HG02763 (cell line): ENCODE measurements around the gene INPP5E.

Experiments
- ATAC-seq: cut with Tn5 transposase; IDR thresholded peaks from one replicate; pipeline ENCODE4 v1.9.1; 2021; ENCODE audit warnings: mild to moderate bottlenecking, moderate library complexity; ENCODE audit not compliant: unreplicated experiment

Gene INPP5E

GRCh38 chr9:136451221-136451877, 11.7 kb upstream of the INPP5E start:
- ATAC-seq: no peak

GRCh38 chr9:136448655-136449054, 9.0 kb upstream of the INPP5E start:
- no peak for ATAC-seq

- no peak for ATAC-seq
Measured at GRCh38 chr9:136447173-136447778, 7.6 kb upstream of the INPP5E start.

GRCh38 chr9:136445799-136446198, 6.2 kb upstream of the INPP5E start:
- no peak for ATAC-seq

- no peak for ATAC-seq
Measured at GRCh38 chr9:136444102-136444501, 4.5 kb upstream of the INPP5E start.

- ATAC-seq: no peak
Measured at GRCh38 chr9:136443687-136444086, 4.0 kb upstream of the INPP5E start.

- ATAC-seq: no peak
Measured at GRCh38 chr9:136443087-136443486, 3.4 kb upstream of the INPP5E start.

GRCh38 chr9:136442265-136442664, 2.6 kb upstream of the INPP5E start:
- no peak for ATAC-seq

- ATAC-seq: no peak
Measured at GRCh38 chr9:136441681-136442245, 2.1 kb upstream of the INPP5E start.

GRCh38 chr9:136441191-136441680, 1.6 kb upstream of the INPP5E start:
- no peak for ATAC-seq

GRCh38 chr9:136438548-136439480, 831 bp downstream of the INPP5E start:
- ATAC-seq: peak; percentile 36

GRCh38 chr9:136437839-136438547, 1.7 kb downstream of the INPP5E start:
- no peak for ATAC-seq

- ATAC-seq: no peak
Measured at GRCh38 chr9:136437430-136437829, 2.2 kb downstream of the INPP5E start.

GRCh38 chr9:136436055-136436634, 3.5 kb downstream of the INPP5E start:
- ATAC-seq: no peak

- ATAC-seq: no peak
Measured at GRCh38 chr9:136434580-136435169, 5.0 kb downstream of the INPP5E start.

- no peak for ATAC-seq
Measured at GRCh38 chr9:136433849-136434579, 5.6 kb downstream of the INPP5E start.

- no peak for ATAC-seq
Measured at GRCh38 chr9:136433043-136433715, 6.5 kb downstream of the INPP5E start.

GRCh38 chr9:136432591-136432990, 7.1 kb downstream of the INPP5E start:
- no peak for ATAC-seq
